ENCODE measurements around the gene NOP53. TPM values are rescaled to one million over a fixed set of nuclear protein-coding genes. Genes with fewer than 3 reads are reported as not detected.
A peak's percentile ranks its signal among the peaks of the same experiment; 100 is the strongest.

Gene NOP53
- total and polyA plus RNA-seq, 9 of the 15 experiments (the other 6 are each of a cell fraction or from before 2014, with no cell fraction given), result 6.5 to 274 (median 145) TPM

DNA sequence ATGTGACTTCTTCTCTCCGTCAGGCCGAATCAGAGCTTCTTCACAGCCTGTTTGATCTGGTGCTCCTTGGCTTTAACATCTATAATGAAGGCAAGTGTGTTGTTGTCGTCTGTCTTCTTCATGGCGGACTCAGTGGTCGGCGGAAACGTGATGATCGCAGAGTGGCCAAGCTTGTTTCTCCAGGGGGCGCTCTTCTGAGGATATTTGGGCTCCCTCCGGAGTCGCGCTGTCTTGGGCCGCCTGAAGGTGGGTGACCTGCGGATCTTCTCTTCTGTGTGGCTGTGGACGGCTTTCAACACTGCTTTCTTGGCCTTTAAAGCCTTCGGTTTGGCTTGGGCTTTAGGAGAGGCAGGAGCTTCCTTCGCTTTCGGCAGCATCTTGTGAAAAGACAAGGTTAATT is 49.2 kb downstream of the NOP53 start (continued):
- TF ChIP-seq ESRRB (CRISPR knock-in tag; IDR thresholded peaks at IDR 0.05; ENCODE audit: borderline replicate concordance), result no peak
- no peak for TF ChIP-seq ZNF583 (CRISPR knock-in tag; IDR thresholded peaks at IDR 0.05)
- TF ChIP-seq, protein P1, sequence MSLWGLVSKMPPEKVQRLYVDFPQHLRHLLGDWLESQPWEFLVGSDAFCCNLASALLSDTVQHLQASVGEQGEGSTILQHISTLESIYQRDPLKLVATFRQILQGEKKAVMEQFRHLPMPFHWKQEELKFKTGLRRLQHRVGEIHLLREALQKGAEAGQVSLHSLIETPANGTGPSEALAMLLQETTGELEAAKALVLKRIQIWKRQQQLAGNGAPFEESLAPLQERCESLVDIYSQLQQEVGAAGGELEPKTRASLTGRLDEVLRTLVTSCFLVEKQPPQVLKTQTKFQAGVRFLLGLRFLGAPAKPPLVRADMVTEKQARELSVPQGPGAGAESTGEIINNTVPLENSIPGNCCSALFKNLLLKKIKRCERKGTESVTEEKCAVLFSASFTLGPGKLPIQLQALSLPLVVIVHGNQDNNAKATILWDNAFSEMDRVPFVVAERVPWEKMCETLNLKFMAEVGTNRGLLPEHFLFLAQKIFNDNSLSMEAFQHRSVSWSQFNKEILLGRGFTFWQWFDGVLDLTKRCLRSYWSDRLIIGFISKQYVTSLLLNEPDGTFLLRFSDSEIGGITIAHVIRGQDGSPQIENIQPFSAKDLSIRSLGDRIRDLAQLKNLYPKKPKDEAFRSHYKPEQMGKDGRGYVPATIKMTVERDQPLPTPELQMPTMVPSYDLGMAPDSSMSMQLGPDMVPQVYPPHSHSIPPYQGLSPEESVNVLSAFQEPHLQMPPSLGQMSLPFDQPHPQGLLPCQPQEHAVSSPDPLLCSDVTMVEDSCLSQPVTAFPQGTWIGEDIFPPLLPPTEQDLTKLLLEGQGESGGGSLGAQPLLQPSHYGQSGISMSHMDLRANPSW (CRISPR knock-in tag; IDR thresholded peaks at IDR 0.05), result no peak
- peak; percentile 59; the same call in 1 of the 2 replicates for TF ChIP-seq EHMT2 (IDR thresholded peaks at IDR 0.05)
- TF ChIP-seq BCOR (IDR thresholded peaks at IDR 0.05), result peak; percentile 25; the same call in 1 of the 2 replicates
- TF ChIP-seq RAD21 (CRISPR knock-in tag; conservative IDR thresholded peaks at IDR 0.05 in 1 of 2, IDR thresholded peaks at IDR 0.05 in 1 of 2), result no peak
- TF ChIP-seq GTF2F1 (IDR thresholded peaks at IDR 0.05; ENCODE audit: low read depth, low read length), result no peak
- no peak for TF ChIP-seq POLR3A (IDR thresholded peaks at IDR 0.05; ENCODE audit: borderline replicate concordance, extremely low read depth, insufficient read depth, insufficient read length)
- TF ChIP-seq POLR2G (IDR thresholded peaks at IDR 0.05; ENCODE audit: low read depth, low read length), result no peak
- no peak for TF ChIP-seq SAFB2 (IDR thresholded peaks at IDR 0.05; ENCODE audit: borderline replicate concordance, low read depth, low read length, severe bottlenecking)
- no peak for TF ChIP-seq XRCC5 (IDR thresholded peaks at IDR 0.05; ENCODE audit: low read depth, low read length)
- no peak for TF ChIP-seq ATF7 (IDR thresholded peaks at IDR 0.05)
- TF ChIP-seq ETV5 (CRISPR knock-in tag; IDR thresholded peaks at IDR 0.05; ENCODE audit: low read depth), result no peak
- TF ChIP-seq POLR2H (tag; IDR thresholded peaks at IDR 0.05; ENCODE audit: low read depth), result no peak
- TF ChIP-seq PCBP2 (IDR thresholded peaks at IDR 0.05; ENCODE audit: low read depth, low read length, poor library complexity, severe bottlenecking), result no peak
- TF ChIP-seq, protein P2, sequence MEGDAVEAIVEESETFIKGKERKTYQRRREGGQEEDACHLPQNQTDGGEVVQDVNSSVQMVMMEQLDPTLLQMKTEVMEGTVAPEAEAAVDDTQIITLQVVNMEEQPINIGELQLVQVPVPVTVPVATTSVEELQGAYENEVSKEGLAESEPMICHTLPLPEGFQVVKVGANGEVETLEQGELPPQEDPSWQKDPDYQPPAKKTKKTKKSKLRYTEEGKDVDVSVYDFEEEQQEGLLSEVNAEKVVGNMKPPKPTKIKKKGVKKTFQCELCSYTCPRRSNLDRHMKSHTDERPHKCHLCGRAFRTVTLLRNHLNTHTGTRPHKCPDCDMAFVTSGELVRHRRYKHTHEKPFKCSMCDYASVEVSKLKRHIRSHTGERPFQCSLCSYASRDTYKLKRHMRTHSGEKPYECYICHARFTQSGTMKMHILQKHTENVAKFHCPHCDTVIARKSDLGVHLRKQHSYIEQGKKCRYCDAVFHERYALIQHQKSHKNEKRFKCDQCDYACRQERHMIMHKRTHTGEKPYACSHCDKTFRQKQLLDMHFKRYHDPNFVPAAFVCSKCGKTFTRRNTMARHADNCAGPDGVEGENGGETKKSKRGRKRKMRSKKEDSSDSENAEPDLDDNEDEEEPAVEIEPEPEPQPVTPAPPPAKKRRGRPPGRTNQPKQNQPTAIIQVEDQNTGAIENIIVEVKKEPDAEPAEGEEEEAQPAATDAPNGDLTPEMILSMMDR (IDR thresholded peaks at IDR 0.05 in 2 of 3, conservative IDR thresholded peaks at IDR 0.05 in 1 of 3; ENCODE audit: insufficient read depth in 2 of 3, low read depth in 1 of 3, low read length in 3 of 3), result peak; percentile 44 to 52 (median 50); a peak in 5 of 6 replicates
- 0 out of 2 replicates have a peak, but pooled peaks have one; percentile 31 for TF ChIP-seq MTA3 (IDR thresholded peaks at IDR 0.05; ENCODE audit: borderline replicate concordance)
